H1 (cell line): Measurements from ENCODE around the gene IFNL4. TPM values are rescaled to one million over a fixed set of nuclear protein-coding genes. Genes with fewer than 3 reads are reported as not detected.
"Not testable (repeated sequence)": the region's sequence is repeated elsewhere in the genome, so short reads cannot be mapped to it uniquely, and the experiment has no call there.

Source experiments
- CTCF ChIA-PET: fragments of 300-600 bp; sonication (Branson Sonifier 250); formaldehyde crosslinking; loops from one replicate; lab custom pipeline; 2021; ENCODE audit not compliant: partially characterized antibody; lab: Charles Lee
- POLR2A ChIA-PET: fragments of 300-600 bp; sonication (Branson Sonifier 250); formaldehyde crosslinking; loops from one replicate; lab custom pipeline; 2021; ENCODE audit warnings: inconsistent platforms; ENCODE audit not compliant: partially characterized antibody; lab: Charles Lee
- DNase-seq, 2 experiments: peaks; one replicate each; pipeline versions ENCODE4 v3.0.0 to v3.0.0-alpha.2; 2010 to 2022; ENCODE audit warnings: low spot score in 2 of 2, low read depth in 1 of 2, mixed read lengths in 1 of 2
- FAIRE-seq: peaks from 2 replicates; lab custom pipeline; 2011; peaks lifted over from hg19 to GRCh38; lab: Jason Lieb, UNC
- H2AFZ ChIP-seq: 2 replicates; pipeline ENCODE4 v1.8.1; 2012; ENCODE audit warnings: low read length, inconsistent platforms
- H2AK5ac ChIP-seq: 2 replicates; pipeline ENCODE4 v1.6.1; 2013; ENCODE audit warnings: low read depth, low read length
- H2BK120ac ChIP-seq: replicated peaks from 2 replicates; pipeline ENCODE3; 2013; ENCODE audit warnings: low read depth, low read length, inconsistent platforms
- H2BK12ac ChIP-seq: 2 replicates; pipeline ENCODE4 v1.6.1; 2013; ENCODE audit warnings: low read depth, low read length
- H2BK15ac ChIP-seq: 2 replicates; pipeline ENCODE4 v1.6.1; 2013; ENCODE audit warnings: low read length
- H2BK20ac ChIP-seq: 2 replicates; pipeline ENCODE4 v1.6.1; 2013; ENCODE audit warnings: low read length
- H2BK5ac ChIP-seq: 2 replicates; pipeline ENCODE4 v1.6.1; 2013; ENCODE audit warnings: low read depth, low read length
- H3K14ac ChIP-seq: 2 replicates; pipeline ENCODE4 v1.6.1; 2013; ENCODE audit warnings: inconsistent platforms; ENCODE audit not compliant: insufficient read length
- H3K18ac ChIP-seq: 2 replicates; pipeline ENCODE4 v1.6.1; 2013; ENCODE audit warnings: low read length; ENCODE audit errors: extremely low read depth
- H3K23ac ChIP-seq: 2 replicates; pipeline ENCODE4 v1.6.1; 2013; ENCODE audit warnings: inconsistent platforms; ENCODE audit not compliant: insufficient read length
- H3K23me2 ChIP-seq: 2 replicates; pipeline ENCODE4 v1.6.1; 2013; ENCODE audit warnings: low read depth, low read length
- H3K27ac ChIP-seq: 2 replicates; pipeline ENCODE4 v1.6.1; 2011; ENCODE audit warnings: low read depth, low read length, inconsistent platforms
- H3K27me3 ChIP-seq, 4 experiments: replicated peaks in 1 of 4; 1 replicate in 1 of 4; 2 replicates in 3 of 4; pipeline versions ENCODE4 v1.6.1 to v1.8.1; 2011 to 2013; ENCODE audit warnings: low read length in 3 of 4, mild to moderate bottlenecking in 3 of 4, inconsistent platforms in 2 of 4, mixed read lengths in 2 of 4, moderate library complexity in 1 of 4; ENCODE audit not compliant: control insufficient read depth in 3 of 4, insufficient read depth in 3 of 4; ENCODE audit errors: extremely low read depth in 1 of 4
- H3K36me3 ChIP-seq, 4 experiments: 2 replicates each; pipeline versions ENCODE4 v1.6.1 to v1.8.1; 2011 to 2013; ENCODE audit warnings: mild to moderate bottlenecking in 4 of 4, low read length in 3 of 4, moderate library complexity in 2 of 4, control low read depth in 1 of 4, inconsistent platforms in 1 of 4; ENCODE audit not compliant: insufficient read depth in 4 of 4, control insufficient read depth in 2 of 4
- H3K4ac ChIP-seq: replicated peaks from 2 replicates; pipeline ENCODE3; 2013; ENCODE audit warnings: low read length, low read depth, mixed read lengths, inconsistent platforms; ENCODE audit not compliant: insufficient read length
- H3K4me1 ChIP-seq, 4 experiments: replicated peaks in 1 of 4; 1 replicate in 1 of 4; 2 replicates in 3 of 4; pipeline versions ENCODE4 v1.6.1 to v1.8.1; 2011 to 2013; ENCODE audit warnings: low read length in 3 of 4, inconsistent platforms in 2 of 4, mixed read lengths in 1 of 4; ENCODE audit not compliant: insufficient read depth in 4 of 4, control insufficient read depth in 3 of 4
- H3K4me2 ChIP-seq, 2 experiments: 2 replicates each; pipeline versions ENCODE4 v1.6.1 to v1.8.1; 2011 to 2013; ENCODE audit warnings: low read depth in 2 of 2, low read length in 2 of 2, control low read depth in 1 of 2, inconsistent platforms in 1 of 2, mild to moderate bottlenecking in 1 of 2; ENCODE audit not compliant: insufficient read depth in 1 of 2
- H3K4me3 ChIP-seq, 4 experiments: fragments of 200-600, 300-600 bp in 1 of 4; sonication (generic), shearing (Covaris generic), sonication (Bioruptor Twin) in 1 of 4; 2 replicates each; pipeline versions ENCODE4 v1.5.1 to v1.8.1; 2011 to 2016; ENCODE audit warnings: low read length in 4 of 4, low read depth in 3 of 4, control low read depth in 2 of 4, inconsistent platforms in 2 of 4, mild to moderate bottlenecking in 2 of 4, mixed read lengths in 1 of 4, moderate library complexity in 1 of 4; ENCODE audit not compliant: insufficient read depth in 2 of 4; ENCODE audit errors: extremely low read depth in 1 of 4
- H3K56ac ChIP-seq: replicated peaks from 2 replicates; pipeline ENCODE3; 2013; ENCODE audit warnings: low read depth, mild to moderate bottlenecking, mixed read lengths, low read length, inconsistent platforms; ENCODE audit not compliant: insufficient read length
- H3K79me1 ChIP-seq: 2 replicates; pipeline ENCODE4 v1.6.1; 2013; ENCODE audit warnings: low read depth, low read length, control low read depth
- H3K79me2 ChIP-seq, 2 experiments: 2 replicates each; pipeline versions ENCODE4 v1.6.1 to v1.8.1; 2012 to 2013; ENCODE audit warnings: low read length in 2 of 2, mild to moderate bottlenecking in 2 of 2, inconsistent platforms in 1 of 2; ENCODE audit not compliant: insufficient read depth in 2 of 2, control insufficient read depth in 1 of 2
- H3K9ac ChIP-seq, 4 experiments: replicated peaks in 1 of 4; 1 replicate in 1 of 4; 2 replicates in 3 of 4; pipeline versions ENCODE4 v1.6.1 to v1.8.1; 2011 to 2013; ENCODE audit warnings: low read depth in 3 of 4, low read length in 3 of 4, control low read depth in 2 of 4, mild to moderate bottlenecking in 2 of 4, moderate library complexity in 2 of 4, inconsistent platforms in 1 of 4; ENCODE audit errors: extremely low read depth in 1 of 4
- H3K9me3 ChIP-seq, 2 experiments: 2 replicates each; pipeline versions ENCODE4 v1.6.1 to v1.8.1; 2012 to 2013; ENCODE audit warnings: mild to moderate bottlenecking in 2 of 2, moderate library complexity in 2 of 2, control low read depth in 1 of 2, inconsistent platforms in 1 of 2, low read depth in 1 of 2, low read length in 1 of 2, mixed read lengths in 1 of 2; ENCODE audit not compliant: insufficient read depth in 2 of 2
- H4K20me1 ChIP-seq, 2 experiments: replicated peaks in 1 of 2; 2 replicates each; pipeline versions ENCODE3 to v1.8.1; 2011 to 2013; ENCODE audit warnings: inconsistent platforms in 2 of 2, low read length in 2 of 2, mild to moderate bottlenecking in 1 of 2; ENCODE audit not compliant: insufficient read depth in 2 of 2, control insufficient read depth in 1 of 2
- H4K5ac ChIP-seq: 2 replicates; pipeline ENCODE4 v1.6.1; 2013; ENCODE audit warnings: low read length, low read depth, mixed read lengths, inconsistent platforms; ENCODE audit not compliant: insufficient read length
- H4K8ac ChIP-seq: 2 replicates; pipeline ENCODE4 v1.8.0; 2013; ENCODE audit warnings: mild to moderate bottlenecking, moderate library complexity, low read length, inconsistent platforms; ENCODE audit not compliant: insufficient read depth; ENCODE audit errors: extremely low read depth
- H4K91ac ChIP-seq: replicated peaks from 2 replicates; pipeline ENCODE3; 2013; ENCODE audit warnings: low read length, mixed read lengths, inconsistent platforms; ENCODE audit not compliant: insufficient read length
- WGBS, 2 experiments: shearing (Covaris generic) in 1 of 2; methylation state at CpG; one replicate each; pipeline versions ENCODE4 v1.1.6 to v1.1.7; 2013 to 2015; ENCODE audit warnings: low lambda C conversion rate in 2 of 2, mixed read lengths in 2 of 2, inconsistent platforms in 1 of 2, low coverage in 1 of 2, missing lambda C conversion rate in 1 of 2; ENCODE audit not compliant: insufficient replicate concordance in 2 of 2, insufficient coverage in 1 of 2, insufficient read length in 1 of 2; ENCODE audit errors: extremely low coverage in 1 of 2, missing lambda C conversion rate in 1 of 2; 5-methylcytosine and 5-hydroxymethylcytosine counted together
- polyA plus RNA-seq, 7 experiments: library from polyadenylated mRNA; depleted of rRNA in 3 of 7; stranded (reverse) in 5 of 7; unstranded in 2 of 7; fragments of >200 nt in 5 of 7; fragments of 200-250 nt in 2 of 7; gene quantifications; 1 replicate in 5 of 7; 2 replicates in 1 of 7; 4 replicates in 1 of 7; pipeline versions ENCODE4 v1.2.1 to v1.2.3, GENCODE V29; 2011 to 2013; ENCODE audit warnings: missing spikeins in 2 of 7, mixed read lengths in 2 of 7
- total RNA-seq: library from RNA; stranded (reverse); fragmentation: NEBNext Ultra II Directional; extraction: Animal tissue kit (Norgen Biotek cat#: 25700); gene quantifications from 2 replicates; pipeline ENCODE4 v1.2.1, GENCODE V29; 2021

IFNL4 gene
- total and polyA plus RNA-seq, 2 of the 8 experiments (the other 6 are each of a cell fraction or from before 2014, with no cell fraction given), result not detected

DNA sequence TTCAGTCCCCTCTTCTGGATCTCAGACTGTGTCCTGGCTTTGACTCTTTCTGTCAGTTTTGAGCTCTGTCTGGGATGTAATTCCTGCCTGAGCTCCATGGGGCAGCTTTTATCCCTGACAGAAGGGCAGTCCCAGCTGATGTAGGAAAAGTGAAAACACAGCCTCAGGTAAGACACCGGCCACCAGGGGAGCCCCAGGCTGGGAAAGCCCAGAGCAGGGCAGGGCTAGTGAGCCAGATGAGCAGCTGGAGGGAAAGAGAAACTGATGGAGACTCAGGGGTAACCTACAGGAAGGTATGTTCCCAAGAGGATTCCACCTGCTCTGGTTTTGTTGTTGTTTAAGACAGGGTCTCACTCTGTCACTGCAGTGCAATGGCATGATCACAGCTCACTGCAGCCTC, 3.5 kb downstream of the IFNL4 start:
- WGBS, 2 experiments, result no CpG with 5 or more reads among the region's 1 CpG
- H4K91ac ChIP-seq, H3K79me2 ChIP-seq, DNase-seq, H3K23me2 ChIP-seq, H3K56ac ChIP-seq, H3K27ac ChIP-seq, H3K14ac ChIP-seq, POLR2A ChIA-PET, H4K20me1 ChIP-seq, H4K5ac ChIP-seq, H2BK12ac ChIP-seq, H3K79me1 ChIP-seq, H2BK15ac ChIP-seq, H3K36me3 ChIP-seq, H2BK20ac ChIP-seq, H4K8ac ChIP-seq, H2AK5ac ChIP-seq, H3K18ac ChIP-seq, H3K4me2 ChIP-seq, H2BK120ac ChIP-seq, H3K23ac ChIP-seq, H3K4ac ChIP-seq, H3K9ac ChIP-seq, H2AFZ ChIP-seq, H2BK5ac ChIP-seq, H3K4me3 ChIP-seq, H3K9me3 ChIP-seq: not testable (repeated sequence)
- CTCF ChIA-PET, result interaction anchor here (1.4 kb wide), 1 partner anchor 81 kb away, joined by 3 read pairs; no protein-coding TSS in a partner anchor
- H3K27me3 ChIP-seq, result peaks cover 29 to 38% (median 35%) of the 10 kb centered on the region in 4 experiments
- peaks cover 0 to 14% (median 7%) of the 10 kb centered on the region in 4 experiments; a peak in 5 of 7 replicates for H3K4me1 ChIP-seq
- peak; percentile 93 for FAIRE-seq
